ENCODE data around the gene MSRB3. TPM values are rescaled to one million over a fixed set of nuclear protein-coding genes. Genes with fewer than 3 reads are reported as not detected.

Gene MSRB3
- total RNA-seq, 3 donors from 2014 or later: 8.1 to 154 (median 18.3) TPM

GRCh38 chr12:65392491-65392890, 114.0 kb downstream of the MSRB3 start:
- Histone ChIP-seq H3K9me3 (peaks cover 8% of the 10 kb centered on the region), H3K36me3 (ENCODE audit: low read depth) (no peaks in the 10 kb centered on the region), H3K4me1 (ENCODE audit: low read depth) (no peaks in the 10 kb centered on the region), H3K4me3 (no peak overlapping the region)
- ATAC-seq: no peak
- no peak for TF ChIP-seq CTCF (IDR thresholded peaks at IDR 0.05)
- DNase-seq: no peak
- intact Hi-C loops (cut with DNase I, micrococcal nuclease): no loop called here

GRCh38 chr12:65403188-65403587, 124.7 kb downstream of the MSRB3 start:
- DNase-seq: no peak
- ATAC-seq: no peak
- H3K4me3 ChIP-seq: no peak overlapping the region
- intact Hi-C loops (cut with DNase I, micrococcal nuclease): no loop called here
- no peak for TF ChIP-seq CTCF (IDR thresholded peaks at IDR 0.05)
- H3K4me1 ChIP-seq (ENCODE audit: low read depth): no peaks in the 10 kb centered on the region
- no peaks in the 10 kb centered on the region for H3K36me3 ChIP-seq (ENCODE audit: low read depth)
- no peaks in the 10 kb centered on the region for H3K9me3 ChIP-seq

- intact Hi-C loops (cut with DNase I, micrococcal nuclease): no loop called here
- DNase-seq (no peak), ATAC-seq (no peak)
- Histone ChIP-seq H3K4me1 (ENCODE audit: low read depth) (no peaks in the 10 kb centered on the region), H3K4me3 (no peak overlapping the region), H3K9me3 (no peaks in the 10 kb centered on the region), H3K36me3 (ENCODE audit: low read depth) (no peaks in the 10 kb centered on the region)
- no peak for TF ChIP-seq CTCF (IDR thresholded peaks at IDR 0.05)
These were observed 129.1 kb downstream of the MSRB3 start for GRCh38 chr12:65407388-65408149.

GRCh38 chr12:65408441-65408840, 130.0 kb downstream of the MSRB3 start:
- Histone ChIP-seq H3K4me1 (ENCODE audit: low read depth) (no peaks in the 10 kb centered on the region), H3K4me3 (no peak overlapping the region), H3K9me3 (no peaks in the 10 kb centered on the region), H3K36me3 (ENCODE audit: low read depth) (no peaks in the 10 kb centered on the region)
- no peak for TF ChIP-seq CTCF (IDR thresholded peaks at IDR 0.05)
- no peak for ATAC-seq
- intact Hi-C loops (cut with DNase I, micrococcal nuclease): no loop called here
- no peak for DNase-seq

- no peak for TF ChIP-seq CTCF (IDR thresholded peaks at IDR 0.05)
- ATAC-seq (no peak), DNase-seq (no peak)
- Histone ChIP-seq H3K4me1 (ENCODE audit: low read depth) (no peaks in the 10 kb centered on the region), H3K4me3 (no peak overlapping the region), H3K9me3 (no peaks in the 10 kb centered on the region), H3K36me3 (ENCODE audit: low read depth) (no peaks in the 10 kb centered on the region)
- intact Hi-C loops (cut with DNase I, micrococcal nuclease): no loop called here
These were observed 131.2 kb downstream of the MSRB3 start for GRCh38 chr12:65409726-65410125.
